ENCODE results near the gene CTDSP2.

DNA sequence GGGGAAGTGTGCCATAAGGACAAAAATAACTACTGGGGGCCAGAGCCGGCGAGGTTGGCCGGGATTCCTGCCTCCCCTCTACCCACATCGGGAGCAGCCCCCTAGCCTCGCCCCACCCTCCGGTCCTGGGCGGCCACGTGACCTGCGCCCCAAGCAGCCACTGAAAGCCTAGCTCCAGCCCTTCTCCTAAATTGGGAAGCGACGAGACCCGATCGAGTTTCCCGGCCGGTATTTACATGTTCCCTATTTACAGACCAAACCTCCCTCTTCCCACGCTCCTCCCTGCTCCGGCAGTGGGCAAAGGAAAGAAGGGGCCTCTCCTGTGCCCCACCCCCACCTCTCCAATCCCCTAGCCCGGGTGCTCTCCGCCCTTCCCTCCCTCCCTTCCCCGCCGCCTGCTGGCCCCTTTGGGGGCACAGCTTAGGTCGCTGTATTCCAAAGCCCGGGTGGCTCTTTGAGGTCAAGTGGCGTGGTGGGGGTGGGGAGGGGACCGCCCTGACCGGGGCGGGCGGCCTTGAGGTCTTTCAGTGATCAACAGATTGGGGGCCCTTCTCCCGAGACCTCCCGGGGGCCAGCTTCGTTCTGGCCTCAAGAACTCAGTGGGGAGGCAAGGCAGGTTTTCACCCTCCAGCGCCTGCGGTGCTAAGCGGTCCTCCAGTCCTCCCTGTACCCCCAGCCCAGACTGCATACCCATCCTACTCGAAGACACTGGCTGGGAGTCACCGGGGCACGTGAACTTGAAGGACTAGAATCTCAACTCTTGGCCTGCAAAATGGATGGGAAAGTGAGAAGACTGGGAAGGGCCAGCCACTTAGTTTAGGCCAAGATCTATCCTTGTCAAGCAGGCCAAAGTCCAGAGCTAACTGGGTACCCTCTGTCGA lies 6.3 kb upstream of the CTDSP2 start:
- TF ChIP-seq, protein P1, sequence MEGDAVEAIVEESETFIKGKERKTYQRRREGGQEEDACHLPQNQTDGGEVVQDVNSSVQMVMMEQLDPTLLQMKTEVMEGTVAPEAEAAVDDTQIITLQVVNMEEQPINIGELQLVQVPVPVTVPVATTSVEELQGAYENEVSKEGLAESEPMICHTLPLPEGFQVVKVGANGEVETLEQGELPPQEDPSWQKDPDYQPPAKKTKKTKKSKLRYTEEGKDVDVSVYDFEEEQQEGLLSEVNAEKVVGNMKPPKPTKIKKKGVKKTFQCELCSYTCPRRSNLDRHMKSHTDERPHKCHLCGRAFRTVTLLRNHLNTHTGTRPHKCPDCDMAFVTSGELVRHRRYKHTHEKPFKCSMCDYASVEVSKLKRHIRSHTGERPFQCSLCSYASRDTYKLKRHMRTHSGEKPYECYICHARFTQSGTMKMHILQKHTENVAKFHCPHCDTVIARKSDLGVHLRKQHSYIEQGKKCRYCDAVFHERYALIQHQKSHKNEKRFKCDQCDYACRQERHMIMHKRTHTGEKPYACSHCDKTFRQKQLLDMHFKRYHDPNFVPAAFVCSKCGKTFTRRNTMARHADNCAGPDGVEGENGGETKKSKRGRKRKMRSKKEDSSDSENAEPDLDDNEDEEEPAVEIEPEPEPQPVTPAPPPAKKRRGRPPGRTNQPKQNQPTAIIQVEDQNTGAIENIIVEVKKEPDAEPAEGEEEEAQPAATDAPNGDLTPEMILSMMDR (IDR thresholded peaks at IDR 0.05; ENCODE audit: low read depth, low read length) = no peak
- no peak for TF ChIP-seq EZH2phosphoT487 (IDR thresholded peaks at IDR 0.05; ENCODE audit: low read depth)
